HepG2 (cell line): Measurements from ENCODE around the gene RGS19.

Experiments
- ATF7-NPFF ChIP-seq: sonication (generic); formaldehyde crosslinking; IDR thresholded peaks from 2 replicates; pipeline ENCODE4 v1.8.1; 2023; ENCODE audit warnings: mild to moderate bottlenecking, low read depth, missing genetic modification reagents, moderate library complexity
- BORCS8-MEF2B ChIP-seq: sonication (generic); formaldehyde crosslinking; IDR thresholded peaks from 2 replicates; pipeline ENCODE4 v1.8.0; 2022; ENCODE audit warnings: mild to moderate bottlenecking, missing genetic modification reagents
- ESRRA ChIP-seq: sonication (generic); formaldehyde crosslinking; IDR thresholded peaks from 2 replicates; pipeline ENCODE4 v1.5.1; 2020; ENCODE audit warnings: mild to moderate bottlenecking, low read depth, missing genetic modification reagents
- KLF6 ChIP-seq: IDR thresholded peaks from 2 replicates; pipeline ENCODE4 v1.8.0; 2016; ENCODE audit warnings: missing biosample characterization, missing genetic modification reagents
- MXD1 ChIP-seq: sonication (generic); formaldehyde crosslinking; IDR thresholded peaks from 2 replicates; pipeline ENCODE4 v1.4.0; 2020; ENCODE audit warnings: mild to moderate bottlenecking, missing genetic modification reagents
- MYC ChIP-seq: sonication (generic); formaldehyde crosslinking; IDR thresholded peaks from 2 replicates; pipeline ENCODE4 v1.9.0; 2021; ENCODE audit warnings: missing genetic modification reagents, borderline replicate concordance
- TBL1XR1 ChIP-seq: fragments of 150-350 bp; IDR thresholded peaks from 2 replicates; pipeline ENCODE4 v1.6.1; 2014; ENCODE audit warnings: borderline replicate concordance, low read length; ENCODE audit not compliant: partially characterized antibody
- ZKSCAN1 ChIP-seq: fragments of 150-350 bp; IDR thresholded peaks from 2 replicates; pipeline ENCODE4 v1.6.1; 2014; ENCODE audit warnings: low read length
- ZNF251 ChIP-seq: sonication (generic); formaldehyde crosslinking; IDR thresholded peaks from 2 replicates; pipeline ENCODE4 v1.9.0; 2021; ENCODE audit warnings: mild to moderate bottlenecking, missing genetic modification reagents
- ZNF772 ChIP-seq: sonication (generic); formaldehyde crosslinking; IDR thresholded peaks from 2 replicates; pipeline ENCODE4 v1.5.0; 2020; ENCODE audit warnings: mild to moderate bottlenecking, missing genetic modification reagents
- TF ChIP-seq, protein P1 (sequence below): sonication (generic); formaldehyde crosslinking; IDR thresholded peaks from 2 replicates; pipeline ENCODE4 v1.5.0; 2020; ENCODE audit warnings: mild to moderate bottlenecking, missing genetic modification reagents, moderate library complexity
- TF ChIP-seq, protein P2 (sequence below): sonication (generic); formaldehyde crosslinking; IDR thresholded peaks from 2 replicates; pipeline ENCODE4 v1.4.0; 2020; ENCODE audit warnings: missing genetic modification reagents, borderline replicate concordance

GRCh38 chr20:64095927-64096326, 16.6 kb upstream of the RGS19 start:
- TF ChIP-seq ZKSCAN1 (no peak), KLF6 (CRISPR knock-in tag) (no peak), ATF7-NPFF (CRISPR knock-in tag) (no peak), TBL1XR1 (no peak), MXD1 (CRISPR knock-in tag) (no peak), MYC (CRISPR knock-in tag) (no peak), ZNF772 (CRISPR knock-in tag) (no peak), ZNF251 (CRISPR knock-in tag) (no peak), BORCS8-MEF2B (CRISPR knock-in tag) (no peak), ESRRA (CRISPR knock-in tag) (no peak)
- TF ChIP-seq, protein P1, sequence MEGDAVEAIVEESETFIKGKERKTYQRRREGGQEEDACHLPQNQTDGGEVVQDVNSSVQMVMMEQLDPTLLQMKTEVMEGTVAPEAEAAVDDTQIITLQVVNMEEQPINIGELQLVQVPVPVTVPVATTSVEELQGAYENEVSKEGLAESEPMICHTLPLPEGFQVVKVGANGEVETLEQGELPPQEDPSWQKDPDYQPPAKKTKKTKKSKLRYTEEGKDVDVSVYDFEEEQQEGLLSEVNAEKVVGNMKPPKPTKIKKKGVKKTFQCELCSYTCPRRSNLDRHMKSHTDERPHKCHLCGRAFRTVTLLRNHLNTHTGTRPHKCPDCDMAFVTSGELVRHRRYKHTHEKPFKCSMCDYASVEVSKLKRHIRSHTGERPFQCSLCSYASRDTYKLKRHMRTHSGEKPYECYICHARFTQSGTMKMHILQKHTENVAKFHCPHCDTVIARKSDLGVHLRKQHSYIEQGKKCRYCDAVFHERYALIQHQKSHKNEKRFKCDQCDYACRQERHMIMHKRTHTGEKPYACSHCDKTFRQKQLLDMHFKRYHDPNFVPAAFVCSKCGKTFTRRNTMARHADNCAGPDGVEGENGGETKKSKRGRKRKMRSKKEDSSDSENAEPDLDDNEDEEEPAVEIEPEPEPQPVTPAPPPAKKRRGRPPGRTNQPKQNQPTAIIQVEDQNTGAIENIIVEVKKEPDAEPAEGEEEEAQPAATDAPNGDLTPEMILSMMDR (CRISPR knock-in tag): no peak
- TF ChIP-seq, protein P2, sequence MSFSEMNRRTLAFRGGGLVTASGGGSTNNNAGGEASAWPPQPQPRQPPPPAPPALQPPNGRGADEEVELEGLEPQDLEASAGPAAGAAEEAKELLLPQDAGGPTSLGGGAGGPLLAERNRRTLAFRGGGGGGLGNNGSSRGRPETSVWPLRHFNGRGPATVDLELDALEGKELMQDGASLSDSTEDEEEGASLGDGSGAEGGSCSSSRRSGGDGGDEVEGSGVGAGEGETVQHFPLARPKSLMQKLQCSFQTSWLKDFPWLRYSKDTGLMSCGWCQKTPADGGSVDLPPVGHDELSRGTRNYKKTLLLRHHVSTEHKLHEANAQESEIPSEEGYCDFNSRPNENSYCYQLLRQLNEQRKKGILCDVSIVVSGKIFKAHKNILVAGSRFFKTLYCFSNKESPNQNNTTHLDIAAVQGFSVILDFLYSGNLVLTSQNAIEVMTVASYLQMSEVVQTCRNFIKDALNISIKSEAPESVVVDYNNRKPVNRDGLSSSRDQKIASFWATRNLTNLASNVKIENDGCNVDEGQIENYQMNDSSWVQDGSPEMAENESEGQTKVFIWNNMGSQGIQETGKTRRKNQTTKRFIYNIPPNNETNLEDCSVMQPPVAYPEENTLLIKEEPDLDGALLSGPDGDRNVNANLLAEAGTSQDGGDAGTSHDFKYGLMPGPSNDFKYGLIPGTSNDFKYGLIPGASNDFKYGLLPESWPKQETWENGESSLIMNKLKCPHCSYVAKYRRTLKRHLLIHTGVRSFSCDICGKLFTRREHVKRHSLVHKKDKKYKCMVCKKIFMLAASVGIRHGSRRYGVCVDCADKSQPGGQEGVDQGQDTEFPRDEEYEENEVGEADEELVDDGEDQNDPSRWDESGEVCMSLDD: no peak
